CD4-positive, CD25-positive, alpha-beta regulatory T cell (primary cell): ENCODE results near the gene PRR12. TPM values are rescaled to one million over a fixed set of nuclear protein-coding genes. Genes with fewer than 3 reads are reported as not detected.

Source experiments
- ATAC-seq, 2 donors: fragments of 150-1000 bp; cut with Tn5 transposase; one replicate each; pipeline ENCODE4 v1.10.0; 2021; ENCODE audit warnings: low read depth in 2 of 2, moderate number of reproducible peaks in 2 of 2, moderate library complexity in 1 of 2
- DNase-seq, 3 donors: peaks; one replicate each; pipeline versions ENCODE4 v3.0.0 to v3.0.0-alpha.2; 2012 to 2022; ENCODE audit warnings: mixed read lengths in 1 of 3
- H3K27ac ChIP-seq: one replicate; pipeline ENCODE4 v1.7.0; 2013; ENCODE audit warnings: mild to moderate bottlenecking, low read length; ENCODE audit not compliant: insufficient read depth, poor library complexity, severe bottlenecking
- H3K27me3 ChIP-seq: one replicate; pipeline ENCODE4 v1.7.0; 2013; ENCODE audit warnings: low read length; ENCODE audit not compliant: control insufficient read depth, insufficient read depth
- H3K36me3 ChIP-seq: one replicate; pipeline ENCODE4 v1.7.0; 2013; ENCODE audit warnings: mild to moderate bottlenecking, low read length, moderate library complexity; ENCODE audit not compliant: control insufficient read depth, insufficient read depth
- H3K4me1 ChIP-seq: 2 replicates; pipeline ENCODE4 v1.7.0; 2013; ENCODE audit warnings: mild to moderate bottlenecking, low read length; ENCODE audit not compliant: insufficient read depth, control insufficient read depth, poor library complexity, severe bottlenecking
- H3K4me3 ChIP-seq: one replicate; pipeline ENCODE4 v1.7.0; 2013; ENCODE audit warnings: low read depth, mild to moderate bottlenecking, low read length, moderate library complexity
- H3K9me3 ChIP-seq, 2 experiments: 1 replicate in 1 of 2; 2 replicates in 1 of 2; pipeline ENCODE4 v1.7.0; 2013; ENCODE audit warnings: low read length in 2 of 2, mild to moderate bottlenecking in 1 of 2, moderate library complexity in 1 of 2; ENCODE audit not compliant: control insufficient read depth in 2 of 2
- H3K27ac Mint-ChIP-seq, 3 donors: one replicate each; pipeline ENCODE4 v1.8.0; 2020 to 2022; ENCODE audit warnings: mild to moderate bottlenecking in 3 of 3, mixed read lengths in 3 of 3, moderate library complexity in 2 of 3
- H3K27me3 Mint-ChIP-seq: one replicate; pipeline ENCODE4 v1.8.0; 2022; ENCODE audit warnings: mild to moderate bottlenecking, mixed read lengths
- H3K36me3 Mint-ChIP-seq: one replicate; pipeline ENCODE4 v1.8.0; 2020; ENCODE audit warnings: mixed read lengths
- H3K4me1 Mint-ChIP-seq, 4 donors: one replicate each; pipeline ENCODE4 v1.8.0; 2020 to 2022; ENCODE audit warnings: mixed read lengths in 4 of 4, mild to moderate bottlenecking in 1 of 4
- H3K4me3 Mint-ChIP-seq, 4 donors: one replicate each; pipeline ENCODE4 v1.8.0; 2020 to 2022; ENCODE audit warnings: mild to moderate bottlenecking in 4 of 4, mixed read lengths in 4 of 4, moderate library complexity in 3 of 4
- H3K9me3 Mint-ChIP-seq, 7 donors: one replicate each; pipeline ENCODE4 v1.8.0; 2020 to 2022; ENCODE audit warnings: mixed read lengths in 7 of 7, mild to moderate bottlenecking in 3 of 7, moderate library complexity in 2 of 7
- polyA plus RNA-seq, 4 donors: library from polyadenylated mRNA; unstranded; fragments of 300-500 nt; fragmentation: Illumina TruSeq; gene quantifications; one replicate each; pipeline ENCODE4 v1.2.3, GENCODE V29; 2021
- total RNA-seq: library from RNA; stranded (reverse); gene quantifications from one replicate; pipeline ENCODE4 v1.2.3, GENCODE V29; 2022

Gene PRR12
- total and polyA plus RNA-seq, 5 donors from 2014 or later: 0.05 to 50.2 (median 0.17) TPM

GRCh38 chr19:49587227-49587626, 3.8 kb upstream of the PRR12 start:
- no peak for DNase-seq
- Mint-ChIP-seq H3K4me1 (peaks cover 0 to 20% (median 7%) of the 10 kb centered on the region in 4 donors), H3K27me3 (peaks cover 7% of the 10 kb centered on the region), H3K36me3 (no peaks in the 10 kb centered on the region), H3K4me3 (no peak overlapping the region), H3K9me3 (no peaks in the 10 kb centered on the region), H3K27ac (no peak overlapping the region)
- Histone ChIP-seq H3K27me3 (no peaks in the 10 kb centered on the region), H3K36me3 (no peaks in the 10 kb centered on the region), H3K4me3 (no peak overlapping the region), H3K27ac (no peak overlapping the region), H3K9me3 (no peaks in the 10 kb centered on the region), H3K4me1 (peaks cover 16% of the 10 kb centered on the region)
- ATAC-seq: no peak

- peak overlapping the region; percentile 4 to 74 (median 68) for H3K27ac Mint-ChIP-seq
- Histone ChIP-seq H3K4me1 (peaks cover 27% of the 10 kb centered on the region), H3K36me3 (no peaks in the 10 kb centered on the region), H3K9me3 (no peaks in the 10 kb centered on the region), H3K27ac (peak overlapping the region; percentile 43), H3K27me3 (no peaks in the 10 kb centered on the region), H3K4me3 (no peak overlapping the region)
- no peaks in the 10 kb centered on the region for H3K9me3 Mint-ChIP-seq
- H3K27me3 Mint-ChIP-seq: peaks cover 7% of the 10 kb centered on the region
- H3K4me1 Mint-ChIP-seq: peaks cover 0 to 33% (median 16%) of the 10 kb centered on the region in 4 donors
- ATAC-seq: no peak
- H3K4me3 Mint-ChIP-seq: peak overlapping the region in 2 of 4 donors; percentile 2 to 67
- DNase-seq: peak; percentile 40 to 49 (median 45)
- peaks cover 2% of the 10 kb centered on the region for H3K36me3 Mint-ChIP-seq
Observed at GRCh38 chr19:49588365-49589122, 2.4 kb upstream of the PRR12 start.

GRCh38 chr19:49589502-49589905, 1.5 kb upstream of the PRR12 start:
- H3K27me3 Mint-ChIP-seq: peaks cover 7% of the 10 kb centered on the region
- peaks cover 0 to 42% (median 24%) of the 10 kb centered on the region in 4 donors for H3K4me1 Mint-ChIP-seq
- ATAC-seq (no peak), DNase-seq (no peak)
- no peaks in the 10 kb centered on the region for H3K9me3 Mint-ChIP-seq
- peak overlapping the region; percentile 40 to 94 (median 81) for H3K4me3 Mint-ChIP-seq
- no peaks in the 10 kb centered on the region for H3K9me3 ChIP-seq
- H3K36me3 ChIP-seq: peaks cover 8% of the 10 kb centered on the region
- H3K27me3 ChIP-seq: no peaks in the 10 kb centered on the region
- peaks cover 10% of the 10 kb centered on the region for H3K36me3 Mint-ChIP-seq
- H3K27ac ChIP-seq: peak overlapping the region; percentile 85
- peak overlapping the region in 2 of 3 donors; percentile 94 to 97 for H3K27ac Mint-ChIP-seq
- H3K4me1 ChIP-seq: peaks cover 33% of the 10 kb centered on the region
- no peak overlapping the region for H3K4me3 ChIP-seq

- H3K4me3 Mint-ChIP-seq: peak overlapping the region; percentile 85 to 94 (median 94)
- Histone ChIP-seq H3K27ac (peak overlapping the region; percentile 85), H3K4me3 (peak overlapping the region; percentile 77), H3K27me3 (no peaks in the 10 kb centered on the region), H3K9me3 (no peaks in the 10 kb centered on the region), H3K36me3 (peaks cover 13% of the 10 kb centered on the region), H3K4me1 (peaks cover 33% of the 10 kb centered on the region)
- peaks cover 0 to 44% (median 24%) of the 10 kb centered on the region in 4 donors for H3K4me1 Mint-ChIP-seq
- peaks cover 10% of the 10 kb centered on the region for H3K36me3 Mint-ChIP-seq
- DNase-seq: peak; percentile 91 to 97 (median 93)
- peak overlapping the region; percentile 94 to 97 (median 94) for H3K27ac Mint-ChIP-seq
- H3K9me3 Mint-ChIP-seq: no peaks in the 10 kb centered on the region
- ATAC-seq: peak; percentile 77 to 79
- peaks cover 7% of the 10 kb centered on the region for H3K27me3 Mint-ChIP-seq
Observed at GRCh38 chr19:49590071-49590970, 661 bp upstream of the PRR12 start.

- ATAC-seq: no peak
- Histone ChIP-seq H3K27ac (peak overlapping the region; percentile 85), H3K4me3 (peak overlapping the region; percentile 80), H3K9me3 (no peaks in the 10 kb centered on the region), H3K36me3 (peaks cover 17% of the 10 kb centered on the region), H3K4me1 (peaks cover 33% of the 10 kb centered on the region), H3K27me3 (no peaks in the 10 kb centered on the region)
- peaks cover 10% of the 10 kb centered on the region for H3K36me3 Mint-ChIP-seq
- no peaks in the 10 kb centered on the region for H3K9me3 Mint-ChIP-seq
- H3K4me3 Mint-ChIP-seq: peak overlapping the region; percentile 90 to 97 (median 94)
- H3K27ac Mint-ChIP-seq: peak overlapping the region; percentile 89 to 95 (median 92)
- DNase-seq: peak; percentile 47 to 68 (median 59)
- H3K4me1 Mint-ChIP-seq: peaks cover 0 to 44% (median 24%) of the 10 kb centered on the region in 4 donors
- peaks cover 7% of the 10 kb centered on the region for H3K27me3 Mint-ChIP-seq
Observed at GRCh38 chr19:49591731-49592485, 926 bp downstream of the PRR12 start.

- Mint-ChIP-seq H3K4me3 (peak overlapping the region; percentile 90 to 97 (median 94)), H3K36me3 (peaks cover 10% of the 10 kb centered on the region), H3K9me3 (no peaks in the 10 kb centered on the region), H3K27ac (peak overlapping the region; percentile 89 to 95 (median 92)), H3K27me3 (peaks cover 7% of the 10 kb centered on the region), H3K4me1 (peaks cover 0 to 44% (median 24%) of the 10 kb centered on the region in 4 donors)
- Histone ChIP-seq H3K9me3 (no peaks in the 10 kb centered on the region), H3K36me3 (peaks cover 17% of the 10 kb centered on the region), H3K4me1 (peaks cover 33% of the 10 kb centered on the region), H3K27me3 (no peaks in the 10 kb centered on the region), H3K27ac (peak overlapping the region; percentile 85), H3K4me3 (peak overlapping the region; percentile 80)
- no peak for ATAC-seq
- peak in 1 of 3 donors; percentile 39 for DNase-seq
Observed at GRCh38 chr19:49592486-49593232, 1.7 kb downstream of the PRR12 start.
